HUES6 (cell line): ENCODE results near the gene ANKS4B.

ENCODE experiments used
- H3K27ac ChIP-seq: 2 replicates; pipeline ENCODE4 v1.7.0; 2013; ENCODE audit warnings: low read depth, mild to moderate bottlenecking, low read length, inconsistent platforms
- H3K27me3 ChIP-seq: 2 replicates; pipeline ENCODE4 v1.6.1; 2013; ENCODE audit warnings: low read length; ENCODE audit not compliant: control insufficient read depth, insufficient read depth
- H3K36me3 ChIP-seq: 2 replicates; pipeline ENCODE4 v1.6.1; 2013; ENCODE audit warnings: low read length; ENCODE audit not compliant: control insufficient read depth, insufficient read depth
- H3K4me1 ChIP-seq: 2 replicates; pipeline ENCODE4 v1.6.1; 2013; ENCODE audit warnings: low read length; ENCODE audit not compliant: control insufficient read depth, insufficient read depth
- H3K4me3 ChIP-seq: 2 replicates; pipeline ENCODE4 v1.5.1; 2013; ENCODE audit warnings: low read depth, low read length
- H3K9ac ChIP-seq: one replicate; pipeline ENCODE4 v1.6.1; 2013; ENCODE audit warnings: mild to moderate bottlenecking, low read length
- H3K9me3 ChIP-seq: 2 replicates; pipeline ENCODE4 v1.6.1; 2013; ENCODE audit warnings: low read depth, low read length; ENCODE audit not compliant: control insufficient read depth, insufficient read depth

The ANKS4B gene

GRCh38 chr16:21197112-21197511 lies 36.4 kb upstream of the ANKS4B start:
- no peaks in the 10 kb centered on the region for H3K4me1 ChIP-seq
- H3K9me3 ChIP-seq: no peaks in the 10 kb centered on the region
- no peak overlapping the region for H3K4me3 ChIP-seq
- no peak overlapping the region for H3K9ac ChIP-seq
- H3K36me3 ChIP-seq: no peaks in the 10 kb centered on the region
- H3K27ac ChIP-seq: no peak overlapping the region
- peaks cover 5% of the 10 kb centered on the region for H3K27me3 ChIP-seq

- no peak overlapping the region for H3K4me3 ChIP-seq
- H3K36me3 ChIP-seq: no peaks in the 10 kb centered on the region
- H3K9ac ChIP-seq: no peak overlapping the region
- peaks cover 5% of the 10 kb centered on the region for H3K27me3 ChIP-seq
- no peak overlapping the region for H3K27ac ChIP-seq
- no peaks in the 10 kb centered on the region for H3K9me3 ChIP-seq
- no peaks in the 10 kb centered on the region for H3K4me1 ChIP-seq
Measured at GRCh38 chr16:21197621-21198020, 35.9 kb upstream of the ANKS4B start.

- Histone ChIP-seq H3K4me3 (no peak overlapping the region), H3K9me3 (no peaks in the 10 kb centered on the region), H3K4me1 (no peaks in the 10 kb centered on the region), H3K27me3 (peaks cover 5% of the 10 kb centered on the region), H3K9ac (no peak overlapping the region), H3K27ac (no peak overlapping the region), H3K36me3 (no peaks in the 10 kb centered on the region)
Measured at GRCh38 chr16:21199607-21200218, 33.8 kb upstream of the ANKS4B start.

GRCh38 chr16:21203155-21203797 lies 30.2 kb upstream of the ANKS4B start:
- Histone ChIP-seq H3K27me3 (peaks cover 5% of the 10 kb centered on the region), H3K9me3 (no peaks in the 10 kb centered on the region), H3K4me3 (no peak overlapping the region), H3K27ac (no peak overlapping the region), H3K9ac (no peak overlapping the region), H3K4me1 (no peaks in the 10 kb centered on the region), H3K36me3 (no peaks in the 10 kb centered on the region)

GRCh38 chr16:21205303-21205702 lies 28.2 kb upstream of the ANKS4B start:
- Histone ChIP-seq H3K4me3 (no peak overlapping the region), H3K9ac (no peak overlapping the region), H3K27me3 (peaks cover 5% of the 10 kb centered on the region), H3K4me1 (no peaks in the 10 kb centered on the region), H3K36me3 (no peaks in the 10 kb centered on the region), H3K9me3 (no peaks in the 10 kb centered on the region), H3K27ac (no peak overlapping the region)

- Histone ChIP-seq H3K36me3 (no peaks in the 10 kb centered on the region), H3K9ac (no peak overlapping the region), H3K27me3 (peaks cover 1% of the 10 kb centered on the region), H3K4me1 (no peaks in the 10 kb centered on the region), H3K27ac (no peak overlapping the region), H3K4me3 (no peak overlapping the region), H3K9me3 (no peaks in the 10 kb centered on the region)
Measured at GRCh38 chr16:21206550-21206949, 26.9 kb upstream of the ANKS4B start.

GRCh38 chr16:21208446-21209230 lies 24.9 kb upstream of the ANKS4B start:
- H3K27me3 ChIP-seq: no peaks in the 10 kb centered on the region
- H3K27ac ChIP-seq: no peak overlapping the region
- no peak overlapping the region for H3K9ac ChIP-seq

GRCh38 chr16:21211486-21211885 lies 22.0 kb upstream of the ANKS4B start, which contains the start of gene ZP2:
Gene ZP2 (minus strand): TSS chr16:21211574. CDS start chr16:21211547, 27 bp downstream.
- H3K9ac ChIP-seq: no peak within 1 kb of the TSS
- H3K4me1 ChIP-seq: no peaks in the 10 kb centered on the region
- no peak within 1 kb of the TSS for H3K27ac ChIP-seq
- H3K4me3 ChIP-seq: no peak within 1 kb of the TSS
- H3K36me3 ChIP-seq: no peaks in the 10 kb centered on the region
- no peaks in the 10 kb centered on the region for H3K9me3 ChIP-seq
- no peaks in the 10 kb centered on the region for H3K27me3 ChIP-seq

More at GRCh38 chr16:21208446-21209230, 24.9 kb upstream of the ANKS4B start:
- Histone ChIP-seq H3K4me1 (no peaks in the 10 kb centered on the region), H3K9me3 (no peaks in the 10 kb centered on the region), H3K36me3 (no peaks in the 10 kb centered on the region), H3K4me3 (no peak overlapping the region)

- H3K9ac ChIP-seq: no peak overlapping the region
- no peaks in the 10 kb centered on the region for H3K4me1 ChIP-seq
- H3K27me3 ChIP-seq: no peaks in the 10 kb centered on the region
- H3K36me3 ChIP-seq: no peaks in the 10 kb centered on the region
- H3K9me3 ChIP-seq: no peaks in the 10 kb centered on the region
- no peak overlapping the region for H3K4me3 ChIP-seq
- no peak overlapping the region for H3K27ac ChIP-seq
Measured at GRCh38 chr16:21214086-21214485, 19.4 kb upstream of the ANKS4B start.

GRCh38 chr16:21217121-21217520 lies 16.4 kb upstream of the ANKS4B start:
- H3K27me3 ChIP-seq: no peaks in the 10 kb centered on the region; the same call in 1 of the 2 replicates
- H3K9ac ChIP-seq: no peak overlapping the region
- peaks cover 15% of the 10 kb centered on the region for H3K4me1 ChIP-seq
- no peak overlapping the region for H3K4me3 ChIP-seq
- no peak overlapping the region for H3K27ac ChIP-seq
- peaks cover 3% of the 10 kb centered on the region; the same call in 1 of the 2 replicates for H3K9me3 ChIP-seq
- no peaks in the 10 kb centered on the region for H3K36me3 ChIP-seq

- Histone ChIP-seq H3K27me3 (no peaks in the 10 kb centered on the region; the same call in 1 of the 2 replicates), H3K9ac (no peak overlapping the region)
Measured at GRCh38 chr16:21218153-21218552, 15.3 kb upstream of the ANKS4B start.

More at GRCh38 chr16:21218153-21218552, 15.3 kb upstream of the ANKS4B start:
- H3K36me3 ChIP-seq: no peaks in the 10 kb centered on the region
- no peak overlapping the region for H3K4me3 ChIP-seq
- H3K9me3 ChIP-seq: peaks cover 3% of the 10 kb centered on the region; the same call in 1 of the 2 replicates
- peaks cover 23% of the 10 kb centered on the region for H3K4me1 ChIP-seq
- H3K27ac ChIP-seq: no peak overlapping the region
